Ovary (tissue), 9 donors: ENCODE measurements around the gene SLC49A4. TPM values are rescaled to one million over a fixed set of nuclear protein-coding genes. Genes with fewer than 3 reads are reported as not detected.

ENCODE experiments used
- DNase-seq, 5 donors: peaks; one replicate each; pipeline ENCODE4 v3.0.0-alpha.2; 2019 to 2020
- H3K27ac ChIP-seq, 2 donors: fragments of 200-600 bp; one replicate each; pipeline versions ENCODE4 v1.5.1 to v1.8.0; 2019 to 2022
- H3K27me3 ChIP-seq: fragments of 200-600 bp; one replicate; pipeline ENCODE4 v1.8.0; 2022
- H3K36me3 ChIP-seq: fragments of 200-600 bp; sonication (generic); one replicate; pipeline ENCODE4 v1.5.1; 2019
- H3K4me1 ChIP-seq: one replicate; pipeline ENCODE4 v1.8.1; 2013; ENCODE audit warnings: mild to moderate bottlenecking, moderate library complexity; ENCODE audit not compliant: insufficient read depth
- H3K4me3 ChIP-seq: fragments of 200-600 bp; sonication (generic); one replicate; pipeline ENCODE4 v1.5.1; 2017
- H3K9me3 ChIP-seq, 2 donors: fragments of 200-600 bp in 1 of 2; sonication (generic) in 1 of 2; one replicate each; pipeline versions ENCODE4 v1.5.1 to v1.8.1; 2013 to 2019; ENCODE audit warnings: mild to moderate bottlenecking in 1 of 2, moderate library complexity in 1 of 2
- CTCF ChIP-seq, 3 donors: fragments of 450-650 bp in 2 of 3; fragments of 200-600 bp in 1 of 3; IDR thresholded peaks; one replicate each; pipeline versions ENCODE4 v1.5.1 to v1.8.0; 2016 to 2022; ENCODE audit warnings: antibody characterized with exemption in 3 of 3, mild to moderate bottlenecking in 1 of 3
- EP300 ChIP-seq: sonication (generic); formaldehyde crosslinking; IDR thresholded peaks from one replicate; pipeline ENCODE4 v1.6.1; 2017; ENCODE audit warnings: antibody characterized with exemption
- POLR2A ChIP-seq: fragments of 450-650 bp; IDR thresholded peaks from one replicate; pipeline ENCODE4 v1.6.1; 2017; ENCODE audit warnings: antibody characterized with exemption, mild to moderate bottlenecking, moderate library complexity
- WGBS, 3 donors: extraction: QIAGEN DNeasy Blood & Tissue Kit in 1 of 3; methylation state at CpG; one replicate each; pipeline versions ENCODE4 v1.1.5 to v1.1.7; 2013 to 2017; 5-methylcytosine and 5-hydroxymethylcytosine counted together
- intact Hi-C, 4 donors: fragments of 100-400 bp; cut with DNase I; formaldehyde crosslinking; loops; one replicate each; pipeline versions ENCODE4 v1.11.0 to v1.15.1; 2022 to 2023
- polyA plus RNA-seq, 2 donors: library from polyadenylated mRNA; stranded (reverse); fragments of 200-250 nt in 1 of 2; fragments of 350-450 nt in 1 of 2; fragmentation: Illumina TruSeq in 1 of 2; extraction: RNeasy Lipid Tissue Mini Kit (QIAGEN cat#74804) in 1 of 2; gene quantifications; one replicate each; pipeline ENCODE4 v1.2.3, GENCODE V29; 2013 to 2014
- total RNA-seq, 7 donors: library from RNA; depleted of rRNA in 2 of 7; stranded (reverse); fragments of >200 nt in 2 of 7; fragmentation: NEBNext Ultra II Directional in 3 of 7; extraction: Animal tissue kit (Norgen Biotek cat#: 25700) in 3 of 7; gene quantifications; one replicate each; pipeline versions ENCODE4 v1.1.0 to v1.2.4, GENCODE V29; 2016 to 2023
- donor health status: DM: no; HTN: no; CAD: no; lungs with moderate emphysema.
- donor health status: DM: no; HTN: no; CAD: no.
- donor health status: Bipolar disorder and iron deficiency.
- donor health status: DM: yes; HTN: yes; CAD: no.
- donor health status: DM: no; HTN: no; CAD: no.
- donor health status: DM: yes; HTN: yes; CAD: no.

Gene SLC49A4
- total and polyA plus RNA-seq, 9 donors, result 3.7 to 17.8 (median 8.3) TPM

GRCh38 chr3:122824465-122825381 lies 29.9 kb downstream of the SLC49A4 start:
- Histone ChIP-seq H3K4me3 (no peak overlapping the region), H3K27me3 (no peaks in the 10 kb centered on the region), H3K27ac (no peak overlapping the region), H3K36me3 (no peaks in the 10 kb centered on the region), H3K4me1 (no peaks in the 10 kb centered on the region), H3K9me3 (no peaks in the 10 kb centered on the region)
- intact Hi-C loops, result no loop called here
- no peak for TF ChIP-seq CTCF (IDR thresholded peaks at IDR 0.05)
- TF ChIP-seq EP300, result no peak
- no peak for TF ChIP-seq POLR2A
- 86 to 90% (median 87%) methylated on average over 7 of the region's 7 CpGs for WGBS, 3 donors
- no peak for DNase-seq

GRCh38 chr3:122825460-122825859 lies 30.6 kb downstream of the SLC49A4 start:
- Histone ChIP-seq H3K36me3 (no peaks in the 10 kb centered on the region), H3K4me1 (no peaks in the 10 kb centered on the region), H3K27me3 (no peaks in the 10 kb centered on the region), H3K9me3 (no peaks in the 10 kb centered on the region), H3K27ac (no peak overlapping the region), H3K4me3 (no peak overlapping the region)
- WGBS, 3 donors, result 75 to 86% (median 84%) methylated on average over 4 of the region's 4 CpGs
- TF ChIP-seq EP300, result no peak
- no peak for TF ChIP-seq CTCF (IDR thresholded peaks at IDR 0.05)
- TF ChIP-seq POLR2A, result no peak
- intact Hi-C loops, result no loop called here
- DNase-seq, result no peak

GRCh38 chr3:122826278-122826677 lies 31.4 kb downstream of the SLC49A4 start:
- H3K27me3 ChIP-seq, result no peaks in the 10 kb centered on the region
- no peak overlapping the region for H3K4me3 ChIP-seq
- 98 to 100% (median 99%) methylated on average over 1 of the region's 1 CpG for WGBS, 3 donors
- TF ChIP-seq EP300 (no peak), CTCF (IDR thresholded peaks at IDR 0.05) (no peak), POLR2A (no peak)
- H3K27ac ChIP-seq, result no peak overlapping the region
- intact Hi-C loops, result no loop called here
- no peaks in the 10 kb centered on the region for H3K36me3 ChIP-seq
- no peaks in the 10 kb centered on the region for H3K4me1 ChIP-seq
- DNase-seq, result no peak
- no peaks in the 10 kb centered on the region for H3K9me3 ChIP-seq

GRCh38 chr3:122828281-122828680 lies 33.4 kb downstream of the SLC49A4 start:
- H3K9me3 ChIP-seq, result no peaks in the 10 kb centered on the region
- intact Hi-C loops, result no loop called here
- H3K27ac ChIP-seq, result no peak overlapping the region
- WGBS, 3 donors, result 96 to 99% (median 96%) methylated on average over 4 of the region's 4 CpGs
- no peaks in the 10 kb centered on the region for H3K36me3 ChIP-seq
- H3K4me1 ChIP-seq, result no peaks in the 10 kb centered on the region
- H3K27me3 ChIP-seq, result no peaks in the 10 kb centered on the region
- no peak overlapping the region for H3K4me3 ChIP-seq
- TF ChIP-seq EP300 (no peak), CTCF (IDR thresholded peaks at IDR 0.05) (no peak), POLR2A (no peak)
- DNase-seq, result no peak
